NCI-H2227 (cell line): ENCODE results near the gene UNC5C.
A peak's percentile ranks its signal among the peaks of the same experiment; 100 is the strongest.

Source experiments
- DNase-seq: peaks from one replicate; lab custom pipeline; 2025; ENCODE audit not compliant: unreplicated experiment; lab: John Stamatoyannopoulos, UW

UNC5C gene

GRCh38 chr4:95522682-95523530 lies 25.9 kb downstream of the UNC5C start:
- DNase-seq: no peak

DNA sequence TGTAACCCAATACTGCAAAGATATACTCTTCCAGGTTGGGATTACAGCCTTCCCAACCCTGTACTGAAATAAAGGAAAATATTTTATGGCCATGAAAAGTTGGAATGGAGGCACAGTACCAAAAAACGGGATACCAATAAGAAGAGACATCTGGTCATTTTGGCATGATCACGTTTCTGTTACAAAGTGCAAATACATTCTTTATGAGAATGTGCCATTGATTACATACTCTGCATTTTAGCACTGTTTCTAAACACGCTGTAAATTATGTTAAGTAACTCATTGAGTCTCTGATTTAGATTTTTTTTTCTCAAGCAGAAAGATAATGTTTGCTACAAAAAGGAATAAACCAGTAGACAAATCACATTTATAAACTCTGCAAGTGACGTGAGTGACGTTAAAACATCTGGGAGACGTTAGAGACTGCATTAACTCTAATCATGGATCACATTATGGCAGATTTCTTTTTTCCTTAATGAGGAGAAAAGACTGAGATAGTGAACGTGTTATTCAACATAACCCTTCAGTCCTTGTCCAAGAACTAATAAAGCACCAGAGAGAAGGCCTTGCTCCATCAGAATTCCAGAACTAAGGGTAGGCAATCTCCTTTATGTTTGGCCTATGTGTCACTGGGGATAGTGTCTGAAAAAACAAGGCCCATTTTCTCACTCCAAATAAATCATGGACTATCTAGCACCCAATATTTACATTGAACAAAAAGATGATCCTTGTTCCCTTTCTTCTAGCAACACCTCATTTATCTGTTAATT lies 31.0 kb downstream of the UNC5C start:
- DNase-seq: no peak

DNA sequence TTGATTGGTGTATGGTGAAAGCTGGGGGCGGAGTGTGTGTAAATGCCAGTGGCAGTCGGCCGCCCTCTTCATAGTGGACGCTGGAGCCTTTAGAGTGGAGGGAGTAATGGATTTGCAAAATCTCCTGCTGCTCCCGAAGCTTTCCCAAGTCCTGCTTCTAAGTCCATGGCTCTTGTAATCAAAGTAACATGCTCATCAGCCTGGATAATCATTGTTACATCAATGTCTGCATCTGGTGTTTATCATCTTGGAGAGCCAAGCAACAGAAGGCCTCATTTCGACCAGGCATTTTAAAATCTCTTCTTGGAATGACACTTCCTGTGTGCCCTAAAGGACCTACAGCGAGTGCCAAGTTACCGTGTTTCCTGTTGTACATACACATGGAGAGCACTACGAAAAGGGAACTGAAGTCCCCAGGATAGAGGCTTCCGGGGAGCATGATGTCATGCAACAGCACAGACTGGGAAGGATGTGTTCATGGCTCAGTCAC lies 32.2 kb downstream of the UNC5C start:
- no peak for DNase-seq

DNA sequence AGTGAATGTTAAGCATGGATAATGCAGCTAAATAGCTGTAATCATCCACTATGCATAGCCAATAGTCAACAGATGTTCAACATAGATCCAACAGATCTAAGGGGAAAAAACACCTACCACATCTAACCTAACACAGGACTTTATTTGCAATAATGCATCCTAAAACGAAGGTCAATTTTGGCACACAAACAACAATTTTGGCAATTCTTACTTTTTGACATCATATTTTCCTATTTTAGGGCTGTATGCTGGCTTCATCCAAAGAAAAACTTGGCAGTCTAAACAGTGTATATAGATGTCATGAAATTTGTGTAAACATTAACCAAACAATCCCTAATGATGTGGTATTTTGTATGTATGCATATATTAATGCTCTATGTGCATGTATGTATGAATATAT lies 33.2 kb downstream of the UNC5C start:
- no peak for DNase-seq

- no peak for DNase-seq
Measured at GRCh38 chr4:95513022-95513421, 35.8 kb downstream of the UNC5C start.

DNA sequence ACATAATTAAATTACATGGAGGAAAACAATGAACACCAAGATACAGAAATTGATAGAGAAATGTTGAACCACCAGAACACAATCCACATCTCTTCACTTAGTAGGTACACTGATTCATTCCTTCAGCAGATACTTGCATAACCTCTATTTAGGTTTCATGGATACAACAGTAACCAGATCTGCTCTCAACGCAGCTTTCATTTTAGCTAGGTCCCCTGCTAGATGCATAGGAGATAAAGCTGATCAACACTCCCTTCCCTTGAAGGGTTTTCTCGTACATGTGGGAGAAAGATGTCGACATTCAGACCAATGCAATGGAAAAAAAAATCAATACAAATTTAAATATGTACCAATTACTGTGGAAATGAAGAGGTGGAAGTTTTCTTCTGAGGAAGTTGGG lies 37.3 kb downstream of the UNC5C start:
- no peak for DNase-seq

- no peak for DNase-seq
Measured at GRCh38 chr4:95510877-95511276, 37.9 kb downstream of the UNC5C start.

- peak; percentile 20 for DNase-seq
Measured at GRCh38 chr4:95510145-95510544, 38.6 kb downstream of the UNC5C start.

DNA sequence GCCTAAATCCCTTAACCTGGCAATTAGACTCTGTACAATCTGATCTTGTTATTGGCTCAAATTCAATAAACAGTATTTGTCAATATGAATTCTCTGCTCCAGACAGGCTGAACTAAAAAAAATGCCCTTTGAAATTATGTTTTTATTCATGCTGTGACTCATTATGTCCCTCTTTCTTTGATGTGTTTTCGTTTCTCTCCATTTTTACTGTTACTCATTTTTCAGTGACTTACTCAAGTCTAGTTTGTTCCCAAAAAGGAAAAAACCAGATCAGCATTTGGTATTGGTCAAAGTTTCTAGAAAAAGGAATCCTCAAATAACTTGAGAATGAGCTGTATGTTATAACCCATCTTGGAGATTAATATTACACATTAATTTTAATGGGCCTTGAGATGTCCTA lies 40.4 kb downstream of the UNC5C start:
- no peak for DNase-seq

GRCh38 chr4:95507561-95507960 lies 41.2 kb downstream of the UNC5C start:
- no peak for DNase-seq

GRCh38 chr4:95507147-95507546 lies 41.6 kb downstream of the UNC5C start:
- no peak for DNase-seq

DNA sequence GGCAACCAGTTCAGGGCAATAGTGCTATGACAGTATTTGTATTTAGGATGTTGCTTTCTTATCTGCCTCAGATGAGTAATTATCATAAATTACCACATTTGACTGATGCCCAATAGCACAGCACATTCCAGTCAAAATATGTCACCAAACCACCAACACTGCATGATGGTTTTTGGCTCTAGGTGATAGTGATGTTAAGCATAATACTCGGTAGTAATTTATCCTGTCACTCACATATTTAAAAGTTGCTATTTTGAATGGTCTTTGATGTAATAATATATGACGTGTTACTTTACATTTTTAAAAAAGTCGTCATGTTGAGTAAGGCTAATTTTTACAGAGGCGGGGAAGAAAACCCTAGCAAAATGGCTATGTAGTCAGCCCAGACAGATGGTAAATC lies 42.5 kb downstream of the UNC5C start:
- no peak for DNase-seq

- DNase-seq: no peak
Measured at GRCh38 chr4:95505799-95506198, 43.0 kb downstream of the UNC5C start.

GRCh38 chr4:95505151-95505550 lies 43.6 kb downstream of the UNC5C start:
- DNase-seq: no peak

DNA sequence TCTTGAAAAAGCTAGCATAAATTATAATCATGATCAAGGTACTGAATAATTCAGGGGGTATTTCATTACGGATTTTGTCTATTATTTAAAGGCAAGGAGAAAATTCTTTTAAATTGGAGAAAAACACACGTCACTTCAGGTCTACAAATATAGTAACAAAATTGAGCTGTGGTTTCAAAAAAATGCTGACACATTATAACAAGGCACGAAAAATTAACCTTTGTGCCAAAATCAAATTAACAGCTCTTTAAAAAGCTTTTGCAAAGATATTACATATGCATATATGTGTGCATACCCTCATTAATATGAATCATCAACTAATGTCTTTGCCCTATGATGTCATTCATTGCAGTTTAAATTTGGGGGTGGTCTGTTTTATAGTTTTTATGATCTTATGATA lies 44.3 kb downstream of the UNC5C start:
- no peak for DNase-seq

- DNase-seq: no peak
Measured at GRCh38 chr4:95500361-95500760, 48.4 kb downstream of the UNC5C start.

GRCh38 chr4:95499291-95499696 lies 49.5 kb downstream of the UNC5C start:
- DNase-seq: no peak

- no peak for DNase-seq
Measured at GRCh38 chr4:95494186-95494585, 54.6 kb downstream of the UNC5C start.

DNA sequence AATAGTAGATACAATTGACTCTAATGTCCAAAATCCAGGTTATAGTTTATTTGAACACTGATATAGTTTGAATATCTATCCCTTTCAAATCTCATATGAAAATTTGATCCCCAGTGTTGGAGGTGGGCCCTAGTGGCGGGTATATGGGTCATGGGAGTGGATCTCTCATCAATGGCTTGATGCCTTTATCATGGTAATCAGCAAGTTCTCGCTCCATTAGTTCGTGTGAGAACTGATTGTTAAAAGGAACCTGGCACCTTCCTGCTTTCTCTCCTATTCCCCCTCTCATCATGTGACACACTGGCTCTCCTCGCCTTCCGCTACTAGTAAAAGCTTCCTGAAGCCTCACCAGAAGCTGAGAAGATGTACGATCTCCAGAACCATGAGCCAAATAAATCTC lies 70.1 kb downstream of the UNC5C start:
- DNase-seq: no peak

- no peak for DNase-seq
Measured at GRCh38 chr4:95476121-95476520, 72.7 kb downstream of the UNC5C start.

DNA sequence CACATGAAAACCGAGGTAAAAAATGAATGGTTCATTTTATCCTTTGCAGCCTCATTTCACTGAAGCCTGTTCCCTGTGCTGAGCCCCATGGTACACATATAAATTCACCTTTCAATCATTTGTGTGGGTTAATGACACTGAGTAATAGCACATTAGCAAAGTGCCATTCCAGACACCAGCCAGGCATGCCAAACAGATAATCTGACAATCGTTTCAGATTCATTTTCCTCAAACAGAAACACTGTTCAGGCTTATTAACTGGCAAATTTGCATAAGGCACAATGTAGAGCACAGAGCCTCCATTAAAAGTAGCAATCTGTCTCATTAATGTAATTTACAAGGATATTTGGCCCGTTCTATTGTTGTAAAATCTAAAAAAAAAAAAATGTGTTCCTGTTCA lies 76.2 kb downstream of the UNC5C start:
- no peak for DNase-seq

DNA sequence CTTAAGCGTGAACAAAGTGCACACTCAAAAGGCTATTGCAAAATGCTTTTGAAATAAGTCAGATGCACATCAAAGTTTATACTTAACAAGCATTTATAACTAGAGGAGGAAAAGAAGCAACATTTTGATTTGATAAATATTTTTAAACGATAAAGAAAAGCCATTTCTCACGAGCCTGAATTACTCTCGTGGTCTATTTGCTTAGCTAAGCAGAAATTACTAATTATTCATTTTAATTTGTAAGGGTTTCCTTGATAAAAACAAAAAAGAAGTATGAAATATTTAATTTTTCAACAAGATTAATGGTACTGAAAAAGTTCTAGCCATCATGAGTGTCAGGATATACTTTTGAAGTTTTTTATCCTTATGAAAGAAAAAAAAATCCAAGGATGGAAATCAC lies 78.2 kb downstream of the UNC5C start:
- DNase-seq: no peak
